Endothelial cell of umbilical vein (primary cell): Measurements from ENCODE around the gene PEMT. TPM values are rescaled to one million over a fixed set of nuclear protein-coding genes. Genes with fewer than 3 reads are reported as not detected.

Experiments
- BruUV-seq: library from RNA; stranded (reverse); fragments of 400-500 nt; replicated peaks from 2 replicates; lab custom pipeline; 2021; lab: Mats Ljungman, UMichigan
- CTCF ChIA-PET: fragments of 300-600, 350-600 bp; sonication (Branson Sonifier 250); formaldehyde crosslinking; loops from one replicate; lab custom pipeline; 2021; ENCODE audit warnings: antibody characterized with exemption, inconsistent platforms; lab: Charles Lee
- POLR2A ChIA-PET: fragments of 300-600, 350-600 bp; sonication (Branson Sonifier 250); formaldehyde crosslinking; loops from one replicate; lab custom pipeline; 2021; ENCODE audit warnings: antibody characterized with exemption, inconsistent platforms; lab: Charles Lee
- DNase-seq: peaks from one replicate; pipeline ENCODE4 v3.0.0-alpha.2; 2011; ENCODE audit warnings: low read depth, low spot score
- FAIRE-seq: peaks from 2 replicates; lab custom pipeline; 2011; peaks lifted over from hg19 to GRCh38; lab: Jason Lieb, UNC
- H2AFZ ChIP-seq: 2 replicates; pipeline ENCODE4 v1.6.0; 2012; ENCODE audit warnings: low read depth, low read length, control low read depth, inconsistent platforms
- H3K27ac ChIP-seq: 2 replicates; pipeline ENCODE4 v1.5.1; 2011; ENCODE audit warnings: low read depth, mild to moderate bottlenecking, control low read depth, low read length, moderate library complexity; ENCODE audit not compliant: insufficient read depth
- H3K27me3 ChIP-seq, 2 experiments: 2 replicates each; pipeline versions ENCODE4 v1.6.0 to v1.6.1; 2011; ENCODE audit warnings: low read length in 2 of 2, mixed read lengths in 1 of 2; ENCODE audit not compliant: control insufficient read depth in 2 of 2, insufficient read depth in 2 of 2
- H3K36me3 ChIP-seq, 2 experiments: 2 replicates in 1 of 2; 3 replicates in 1 of 2; pipeline ENCODE4 v1.5.1; 2011; ENCODE audit warnings: low read length in 2 of 2, mild to moderate bottlenecking in 1 of 2, moderate library complexity in 1 of 2; ENCODE audit not compliant: control insufficient read depth in 2 of 2, insufficient read depth in 2 of 2; ENCODE audit errors: extremely low read depth in 1 of 2
- H3K4me1 ChIP-seq: 3 replicates; pipeline ENCODE4 v1.5.1; 2011; ENCODE audit warnings: mild to moderate bottlenecking, low read length; ENCODE audit not compliant: control insufficient read depth, insufficient read depth; ENCODE audit errors: extremely low read depth
- H3K4me2 ChIP-seq: 2 replicates; pipeline ENCODE4 v1.6.1; 2011; ENCODE audit warnings: low read length, control low read depth, mixed read lengths; ENCODE audit not compliant: insufficient read depth
- H3K4me3 ChIP-seq, 3 experiments: fragments of 200-600 bp in 1 of 3; sonication (generic), shearing (Covaris generic) in 1 of 3; replicated peaks in 1 of 3; 2 replicates each; pipeline ENCODE4 v1.5.1; 2011 to 2016; ENCODE audit warnings: control low read depth in 3 of 3, low read length in 3 of 3, mild to moderate bottlenecking in 2 of 3, inconsistent platforms in 1 of 3, low read depth in 1 of 3, moderate library complexity in 1 of 3; ENCODE audit not compliant: insufficient read depth in 1 of 3
- H3K79me2 ChIP-seq: 2 replicates; pipeline ENCODE4 v1.6.0; 2012; ENCODE audit warnings: low read length, inconsistent platforms; ENCODE audit not compliant: control insufficient read depth, insufficient read depth
- H3K9ac ChIP-seq: replicated peaks from 2 replicates; pipeline ENCODE3; 2011; ENCODE audit warnings: low read length, control low read depth; ENCODE audit not compliant: insufficient read depth; ENCODE audit errors: extremely low read depth
- H3K9me1 ChIP-seq: replicated peaks from 3 replicates; pipeline ENCODE4 v1.6.0; 2011; ENCODE audit warnings: mild to moderate bottlenecking, low read length; ENCODE audit not compliant: control insufficient read depth, insufficient read depth; ENCODE audit errors: extremely low read depth
- H3K9me3 ChIP-seq: replicated peaks from 2 replicates; pipeline ENCODE4 v1.5.1; 2012; ENCODE audit warnings: low read length, inconsistent platforms; ENCODE audit not compliant: control insufficient read depth, insufficient read depth
- H4K20me1 ChIP-seq: replicated peaks from 2 replicates; pipeline ENCODE3; 2011; ENCODE audit warnings: mild to moderate bottlenecking, low read length; ENCODE audit not compliant: control insufficient read depth, insufficient read depth; ENCODE audit errors: extremely low read depth
- CTCF ChIP-seq, 2 donors: IDR thresholded peaks; 1 replicate in 1 of 2; 2 replicates in 1 of 2; pipeline ENCODE4 v1.5.1; 2011; ENCODE audit warnings: low read length in 2 of 2, mild to moderate bottlenecking in 2 of 2, moderate library complexity in 2 of 2, control low read depth in 1 of 2, inconsistent platforms in 1 of 2, low read depth in 1 of 2; ENCODE audit not compliant: insufficient read depth in 1 of 2; ENCODE audit errors: extremely low read depth in 1 of 2
- EZH2 ChIP-seq: IDR thresholded peaks from 2 replicates; pipeline ENCODE4 v1.6.1; 2012; ENCODE audit warnings: borderline replicate concordance, low read depth, mild to moderate bottlenecking, moderate library complexity, low read length, inconsistent platforms; ENCODE audit not compliant: severe bottlenecking
- FOS ChIP-seq: IDR thresholded peaks from 2 replicates; pipeline ENCODE4 v1.6.1; 2011; ENCODE audit warnings: mild to moderate bottlenecking, low read length, moderate library complexity, borderline replicate concordance; ENCODE audit not compliant: insufficient read depth
- GATA2 ChIP-seq: IDR thresholded peaks from 2 replicates; pipeline ENCODE4 v1.7.0; 2011; ENCODE audit warnings: low read depth, mild to moderate bottlenecking, moderate library complexity, mixed read lengths, low read length; ENCODE audit not compliant: insufficient read length, insufficient read depth
- JUN ChIP-seq: IDR thresholded peaks from 2 replicates; pipeline ENCODE4 v1.6.1; 2011; ENCODE audit warnings: borderline replicate concordance, low read depth; ENCODE audit not compliant: insufficient read length, insufficient read depth
- MAX ChIP-seq: IDR thresholded peaks from 2 replicates; pipeline ENCODE4 v1.6.1; 2011; ENCODE audit not compliant: insufficient read depth, insufficient read length
- MYC ChIP-seq: IDR thresholded peaks from one replicate; pipeline ENCODE4 v1.6.1; 2011; ENCODE audit warnings: mild to moderate bottlenecking, low read depth, low read length
- POLR2A ChIP-seq: IDR thresholded peaks from 2 replicates; pipeline ENCODE4 v1.6.1; 2012; ENCODE audit warnings: low read depth, mild to moderate bottlenecking, control low read depth, low read length
- dilution Hi-C: fragments of 300-500 bp; cut with MboI; formaldehyde crosslinking; loops from one replicate; pipeline ENCODE4 v1.15.0; 2019; ENCODE audit warnings: low sequenced_read_pairs; ENCODE audit not compliant: extremely low pct_ligation_motif_present
- intact Hi-C: fragments of 100-400 bp; cut with micrococcal nuclease; formaldehyde crosslinking; loops from one replicate; pipeline ENCODE4 v1.10.0; 2022
- polyA plus RNA-seq, 4 experiments: library from polyadenylated mRNA; depleted of rRNA in 3 of 4; stranded (reverse) in 3 of 4; unstranded in 1 of 4; fragments of >200 nt; gene quantifications; 2 replicates each; pipeline versions ENCODE4 v1.2.1 to v1.2.3, GENCODE V29; 2011 to 2012; ENCODE audit warnings: missing spikeins in 1 of 4
- total RNA-seq: library from RNA; stranded (reverse); gene quantifications from 2 replicates; pipeline ENCODE4 v1.2.3, GENCODE V29; 2021

PEMT gene
- total and polyA plus RNA-seq, 2 donors (not counting 3 experiments of a cell fraction or from before 2014, with no cell fraction given): 35.1 to 58.4 TPM

GRCh38 chr17:17557796-17558195 is 33.7 kb downstream of the PEMT start:
- intact Hi-C loops (no loop called here), dilution Hi-C loops (no loop called here)
- H3K4me3 ChIP-seq: no peak overlapping the region
- H4K20me1 ChIP-seq: no peaks in the 10 kb centered on the region
- no peak for FAIRE-seq
- H3K27ac ChIP-seq: no peak overlapping the region
- DNase-seq: no peak
- H3K36me3 ChIP-seq: no peaks in the 10 kb centered on the region
- ChIA-PET CTCF (interaction anchor here (2.3 to 2.5 kb wide), 2 partner anchors 11 to 61 kb away, joined by 7 to 13 read pairs; partner anchors contain the start of gene RASD1), POLR2A (no interaction called here)
- H3K4me2 ChIP-seq: no peak overlapping the region
- no peaks in the 10 kb centered on the region for H3K9me1 ChIP-seq
- H3K79me2 ChIP-seq: no peaks in the 10 kb centered on the region
- peaks cover 11% of the 10 kb centered on the region for H3K4me1 ChIP-seq
- no TSS peak for BruUV-seq
- H2AFZ ChIP-seq: no peak overlapping the region
- H3K27me3 ChIP-seq: no peaks in the 10 kb centered on the region
- no peak overlapping the region for H3K9ac ChIP-seq
- TF ChIP-seq MYC (no peak), GATA2 (no peak), MAX (no peak), POLR2A (no peak), FOS (no peak), JUN (no peak), CTCF (IDR thresholded peaks at IDR 0.05; ENCODE audit: extremely low read depth in 1 of 2, insufficient read depth in 1 of 2, low read depth in 1 of 2, low read length in 2 of 2) (no peak), EZH2 (no peak)
- H3K9me3 ChIP-seq: no peaks in the 10 kb centered on the region
